ENCODE data around the gene CABS1.

GRCh38 chr4:70360460-70360859, 25.7 kb downstream of the CABS1 start, which contains the start of gene SMR3A:
- TF ChIP-seq CTCF (IDR thresholded peaks at IDR 0.05) (no peak), JUND (IDR thresholded peaks at IDR 0.05) (no peak), YY1 (IDR thresholded peaks at IDR 0.05; ENCODE audit: low read depth) (no peak), EP300 (IDR thresholded peaks at IDR 0.05; ENCODE audit: borderline replicate concordance in 1 of 2, low read depth in 1 of 2, low read length in 1 of 2) (no peak), MXI1 (IDR thresholded peaks at IDR 0.05; ENCODE audit: low read depth, low read length) (no peak), EZH2phosphoT487 (IDR thresholded peaks at IDR 0.05; ENCODE audit: borderline replicate concordance, low read depth) (no peak), REST (IDR thresholded peaks at IDR 0.05; ENCODE audit: low read depth, low read length) (no peak), RFX5 (IDR thresholded peaks at IDR 0.05; ENCODE audit: low read length) (no peak), PBX3 (IDR thresholded peaks at IDR 0.05) (no peak)
